ENCODE measurements around the gene CRYL1.

The CRYL1 gene

GRCh38 chr13:20462921-20463320 is 62.7 kb downstream of the CRYL1 start:
- peaks cover 7% of the 10 kb centered on the region for H3K4me1 Mint-ChIP-seq (ENCODE audit: low read depth)
- no peak overlapping the region for H3K27ac Mint-ChIP-seq
- no peak overlapping the region for H3K4me3 Mint-ChIP-seq
- no peaks in the 10 kb centered on the region for H3K36me3 Mint-ChIP-seq (ENCODE audit: low read depth)
- H3K27me3 Mint-ChIP-seq (ENCODE audit: low read depth): peaks cover 11% of the 10 kb centered on the region
- no peaks in the 10 kb centered on the region for H3K9me3 Mint-ChIP-seq

GRCh38 chr13:20462533-20462915 is 63.1 kb downstream of the CRYL1 start:
- Mint-ChIP-seq H3K36me3 (ENCODE audit: low read depth) (no peaks in the 10 kb centered on the region), H3K4me3 (no peak overlapping the region), H3K27me3 (ENCODE audit: low read depth) (peaks cover 11% of the 10 kb centered on the region), H3K9me3 (no peaks in the 10 kb centered on the region), H3K27ac (no peak overlapping the region), H3K4me1 (ENCODE audit: low read depth) (peaks cover 7% of the 10 kb centered on the region)

GRCh38 chr13:20461860-20462532 is 63.7 kb downstream of the CRYL1 start:
- peaks cover 7% of the 10 kb centered on the region for H3K4me1 Mint-ChIP-seq (ENCODE audit: low read depth)
- H3K27me3 Mint-ChIP-seq (ENCODE audit: low read depth): peaks cover 11% of the 10 kb centered on the region
- H3K36me3 Mint-ChIP-seq (ENCODE audit: low read depth): no peaks in the 10 kb centered on the region
- no peak overlapping the region for H3K4me3 Mint-ChIP-seq
- H3K27ac Mint-ChIP-seq: peak overlapping the region; percentile 41
- H3K9me3 Mint-ChIP-seq: no peaks in the 10 kb centered on the region

- H3K36me3 Mint-ChIP-seq (ENCODE audit: low read depth): no peaks in the 10 kb centered on the region
- no peak overlapping the region for H3K27ac Mint-ChIP-seq
- peaks cover 7% of the 10 kb centered on the region for H3K4me1 Mint-ChIP-seq (ENCODE audit: low read depth)
- H3K9me3 Mint-ChIP-seq: no peaks in the 10 kb centered on the region
- no peak overlapping the region for H3K4me3 Mint-ChIP-seq
- H3K27me3 Mint-ChIP-seq (ENCODE audit: low read depth): peaks cover 11% of the 10 kb centered on the region
These were observed 64.2 kb downstream of the CRYL1 start for GRCh38 chr13:20461481-20461859.

GRCh38 chr13:20460761-20461160 is 64.9 kb downstream of the CRYL1 start:
- Mint-ChIP-seq H3K9me3 (no peaks in the 10 kb centered on the region), H3K4me1 (ENCODE audit: low read depth) (peaks cover 7% of the 10 kb centered on the region), H3K27me3 (ENCODE audit: low read depth) (peaks cover 7% of the 10 kb centered on the region), H3K4me3 (no peak overlapping the region), H3K27ac (no peak overlapping the region), H3K36me3 (ENCODE audit: low read depth) (no peaks in the 10 kb centered on the region)

GRCh38 chr13:20457670-20458069 is 68.0 kb downstream of the CRYL1 start:
- no peaks in the 10 kb centered on the region for H3K27me3 Mint-ChIP-seq (ENCODE audit: low read depth)
- no peaks in the 10 kb centered on the region for H3K9me3 Mint-ChIP-seq
- H3K27ac Mint-ChIP-seq: no peak overlapping the region
- H3K36me3 Mint-ChIP-seq (ENCODE audit: low read depth): peaks cover 1% of the 10 kb centered on the region
- H3K4me3 Mint-ChIP-seq: no peak overlapping the region
- peaks cover 7% of the 10 kb centered on the region for H3K4me1 Mint-ChIP-seq (ENCODE audit: low read depth)

GRCh38 chr13:20456737-20457136 is 68.9 kb downstream of the CRYL1 start:
- no peaks in the 10 kb centered on the region for H3K9me3 Mint-ChIP-seq
- peaks cover 5% of the 10 kb centered on the region for H3K27me3 Mint-ChIP-seq (ENCODE audit: low read depth)
- H3K4me3 Mint-ChIP-seq: no peak overlapping the region
- H3K27ac Mint-ChIP-seq: no peak overlapping the region
- peaks cover 1% of the 10 kb centered on the region for H3K36me3 Mint-ChIP-seq (ENCODE audit: low read depth)
- H3K4me1 Mint-ChIP-seq (ENCODE audit: low read depth): peaks cover 7% of the 10 kb centered on the region

- H3K27me3 Mint-ChIP-seq (ENCODE audit: low read depth): peaks cover 15% of the 10 kb centered on the region
- no peak overlapping the region for H3K4me3 Mint-ChIP-seq
- peaks cover 5% of the 10 kb centered on the region for H3K4me1 Mint-ChIP-seq (ENCODE audit: low read depth)
- H3K27ac Mint-ChIP-seq: no peak overlapping the region
- H3K9me3 Mint-ChIP-seq: peaks cover 32% of the 10 kb centered on the region
- H3K36me3 Mint-ChIP-seq (ENCODE audit: low read depth): peaks cover 11% of the 10 kb centered on the region
These were observed 74.3 kb downstream of the CRYL1 start for GRCh38 chr13:20451397-20451796.

GRCh38 chr13:20448470-20448869 is 77.2 kb downstream of the CRYL1 start:
- Mint-ChIP-seq H3K36me3 (ENCODE audit: low read depth) (peaks cover 12% of the 10 kb centered on the region), H3K4me3 (no peak overlapping the region), H3K9me3 (peaks cover 38% of the 10 kb centered on the region), H3K4me1 (ENCODE audit: low read depth) (peaks cover 5% of the 10 kb centered on the region), H3K27ac (no peak overlapping the region), H3K27me3 (ENCODE audit: low read depth) (peaks cover 15% of the 10 kb centered on the region)

- peaks cover 12% of the 10 kb centered on the region for H3K36me3 Mint-ChIP-seq (ENCODE audit: low read depth)
- peaks cover 10% of the 10 kb centered on the region for H3K4me1 Mint-ChIP-seq (ENCODE audit: low read depth)
- H3K9me3 Mint-ChIP-seq: peaks cover 38% of the 10 kb centered on the region
- H3K4me3 Mint-ChIP-seq: no peak overlapping the region
- H3K27ac Mint-ChIP-seq: no peak overlapping the region
- H3K27me3 Mint-ChIP-seq (ENCODE audit: low read depth): peaks cover 15% of the 10 kb centered on the region
These were observed 78.8 kb downstream of the CRYL1 start for GRCh38 chr13:20446900-20447299.

GRCh38 chr13:20446405-20446804 is 79.3 kb downstream of the CRYL1 start:
- H3K9me3 Mint-ChIP-seq: peaks cover 38% of the 10 kb centered on the region
- no peak overlapping the region for H3K27ac Mint-ChIP-seq
- H3K4me3 Mint-ChIP-seq: no peak overlapping the region
- H3K36me3 Mint-ChIP-seq (ENCODE audit: low read depth): peaks cover 12% of the 10 kb centered on the region
- peaks cover 12% of the 10 kb centered on the region for H3K27me3 Mint-ChIP-seq (ENCODE audit: low read depth)
- peaks cover 8% of the 10 kb centered on the region for H3K4me1 Mint-ChIP-seq (ENCODE audit: low read depth)

GRCh38 chr13:20442798-20443381 is 82.8 kb downstream of the CRYL1 start:
- peaks cover 5% of the 10 kb centered on the region for H3K36me3 Mint-ChIP-seq (ENCODE audit: low read depth)
- no peak overlapping the region for H3K27ac Mint-ChIP-seq
- H3K27me3 Mint-ChIP-seq (ENCODE audit: low read depth): peaks cover 6% of the 10 kb centered on the region
- peaks cover 18% of the 10 kb centered on the region for H3K9me3 Mint-ChIP-seq
- no peak overlapping the region for H3K4me3 Mint-ChIP-seq
- peaks cover 5% of the 10 kb centered on the region for H3K4me1 Mint-ChIP-seq (ENCODE audit: low read depth)

- Mint-ChIP-seq H3K9me3 (peaks cover 14% of the 10 kb centered on the region), H3K4me1 (ENCODE audit: low read depth) (peaks cover 5% of the 10 kb centered on the region), H3K27ac (no peak overlapping the region), H3K36me3 (ENCODE audit: low read depth) (peaks cover 2% of the 10 kb centered on the region), H3K4me3 (no peak overlapping the region), H3K27me3 (ENCODE audit: low read depth) (peaks cover 4% of the 10 kb centered on the region)
These were observed 83.3 kb downstream of the CRYL1 start for GRCh38 chr13:20442375-20442774.

GRCh38 chr13:20441879-20442278 is 83.8 kb downstream of the CRYL1 start:
- Mint-ChIP-seq H3K27me3 (ENCODE audit: low read depth) (peaks cover 4% of the 10 kb centered on the region), H3K4me1 (ENCODE audit: low read depth) (peaks cover 5% of the 10 kb centered on the region), H3K9me3 (peaks cover 10% of the 10 kb centered on the region), H3K27ac (no peak overlapping the region), H3K4me3 (no peak overlapping the region), H3K36me3 (ENCODE audit: low read depth) (peaks cover 2% of the 10 kb centered on the region)

- peaks cover 7% of the 10 kb centered on the region for H3K9me3 Mint-ChIP-seq
- H3K4me1 Mint-ChIP-seq (ENCODE audit: low read depth): peaks cover 5% of the 10 kb centered on the region
- H3K36me3 Mint-ChIP-seq (ENCODE audit: low read depth): peaks cover 2% of the 10 kb centered on the region
- peaks cover 4% of the 10 kb centered on the region for H3K27me3 Mint-ChIP-seq (ENCODE audit: low read depth)
- H3K4me3 Mint-ChIP-seq: no peak overlapping the region
- H3K27ac Mint-ChIP-seq: no peak overlapping the region
These were observed 84.6 kb downstream of the CRYL1 start for GRCh38 chr13:20441056-20441455.
